Measurements from ENCODE around the gene HEMK1. TPM values are rescaled to one million over a fixed set of nuclear protein-coding genes. Genes with fewer than 3 reads are reported as not detected.

Gene HEMK1
- total RNA-seq, 3 donors from 2014 or later (not counting 1 experiment from before 2014, with no cell fraction given): 20.5 to 29.3 (median 28.2) TPM

GRCh38 chr3:50600841-50601591, 31.7 kb downstream of the HEMK1 start:
- no peaks in the 10 kb centered on the region for H3K27me3 ChIP-seq (ENCODE audit: control insufficient read depth, insufficient read depth, low read length)
- peak overlapping the region; percentile 81 for H3K27ac ChIP-seq (ENCODE audit: low read length)
- no peaks in the 10 kb centered on the region for H3K9me3 ChIP-seq (ENCODE audit: control insufficient read depth, insufficient read depth, low read length)
- peak; percentile 87 to 91 (median 89) for ATAC-seq
- Mint-ChIP-seq H3K4me1 (peaks cover 59 to 71% of the 10 kb centered on the region in 2 donors), H3K27ac (peak overlapping the region; percentile 93 to 95), H3K4me3 (peak overlapping the region; percentile 73), H3K36me3 (peaks cover 16% of the 10 kb centered on the region), H3K9me3 (no peaks in the 10 kb centered on the region), H3K27me3 (ENCODE audit: low read depth in 2 of 2) (no peaks in the 10 kb centered on the region)
- no peak overlapping the region for H3K4me3 ChIP-seq (ENCODE audit: low read length)
- intact Hi-C loops (cut with micrococcal nuclease): loop anchor here (1.0 kb wide), 1 partner anchor 10 kb away; the partner anchor contains the start of gene CISH
- DNase-seq: peak; percentile 65 to 80
- WGBS (ENCODE audit: insufficient coverage): 6% methylated on average over 13 of the region's 14 CpGs
- no peak for TF ChIP-seq CTCF (IDR thresholded peaks at IDR 0.05)
- peaks cover 23% of the 10 kb centered on the region for H3K36me3 ChIP-seq (ENCODE audit: control insufficient read depth, insufficient read depth, low read length)
- peaks cover 71% of the 10 kb centered on the region for H3K4me1 ChIP-seq (ENCODE audit: control insufficient read depth, insufficient read depth, low read length)

- DNase-seq (no peak), ATAC-seq (no peak)
- H3K36me3 ChIP-seq (ENCODE audit: control insufficient read depth, insufficient read depth, low read length): peaks cover 40% of the 10 kb centered on the region
- peaks cover 18% of the 10 kb centered on the region for H3K36me3 Mint-ChIP-seq
- H3K9me3 Mint-ChIP-seq: no peaks in the 10 kb centered on the region
- H3K4me1 ChIP-seq (ENCODE audit: control insufficient read depth, insufficient read depth, low read length): peaks cover 87% of the 10 kb centered on the region
- no peak overlapping the region for H3K4me3 ChIP-seq (ENCODE audit: low read length)
- peak overlapping the region; percentile 81 for H3K27ac ChIP-seq (ENCODE audit: low read length)
- peak overlapping the region; percentile 73 for H3K4me3 Mint-ChIP-seq
- H3K27me3 Mint-ChIP-seq (ENCODE audit: low read depth in 2 of 2): no peaks in the 10 kb centered on the region
- no peaks in the 10 kb centered on the region for H3K9me3 ChIP-seq (ENCODE audit: control insufficient read depth, insufficient read depth, low read length)
- WGBS (ENCODE audit: insufficient coverage): 80% methylated on average over 9 of the region's 9 CpGs
- TF ChIP-seq CTCF (IDR thresholded peaks at IDR 0.05): no peak
- H3K27ac Mint-ChIP-seq: peak overlapping the region; percentile 93 to 95
- no peaks in the 10 kb centered on the region for H3K27me3 ChIP-seq (ENCODE audit: control insufficient read depth, insufficient read depth, low read length)
- intact Hi-C loops (cut with micrococcal nuclease): no loop called here
- H3K4me1 Mint-ChIP-seq: peaks cover 74 to 88% of the 10 kb centered on the region in 2 donors
Measured at GRCh38 chr3:50602595-50603191, 33.4 kb downstream of the HEMK1 start.

DNA sequence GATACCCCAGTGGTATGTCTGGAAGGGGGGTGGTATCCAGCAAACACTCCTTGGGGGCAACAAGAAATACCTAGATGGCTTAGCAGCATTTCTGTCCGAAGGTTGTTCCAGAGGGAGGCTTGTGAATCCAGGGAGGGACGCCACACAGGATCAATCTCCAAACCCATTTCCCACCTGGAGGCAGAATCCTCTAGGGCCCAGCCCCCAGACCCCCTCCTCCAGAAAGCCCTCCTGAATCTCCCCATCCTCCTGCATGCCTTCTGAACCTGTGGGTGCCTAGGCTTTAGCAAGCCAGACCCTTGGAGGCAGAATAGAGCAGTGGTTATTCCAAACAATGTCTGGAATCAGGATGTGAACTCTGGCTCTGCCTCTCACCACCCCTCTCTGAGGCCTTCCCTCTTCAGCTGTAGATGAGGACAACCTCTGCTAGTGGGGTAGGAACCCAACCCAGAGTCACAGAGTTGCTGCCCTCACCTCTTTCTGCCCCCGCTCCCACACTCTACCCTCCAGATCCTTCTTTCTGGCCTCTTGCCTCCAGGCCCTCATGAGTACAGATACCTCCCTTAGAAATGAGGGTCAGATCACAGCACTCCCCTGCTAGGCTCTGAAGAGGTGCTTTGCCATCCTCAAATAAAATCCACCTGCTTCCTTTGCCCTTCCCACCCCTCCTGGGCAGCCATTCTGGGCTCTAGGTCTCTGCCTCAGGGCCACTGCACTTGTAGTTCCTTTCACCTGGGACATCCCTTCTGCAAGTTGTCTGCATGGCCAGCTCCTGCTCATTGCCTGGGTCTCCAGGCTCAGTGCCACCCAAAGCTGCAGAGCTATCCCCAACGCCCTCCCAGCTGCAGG, 34.2 kb downstream of the HEMK1 start:
- TF ChIP-seq CTCF (IDR thresholded peaks at IDR 0.05): no peak
- WGBS (ENCODE audit: insufficient coverage): 54% methylated on average over 4 of the region's 4 CpGs
- intact Hi-C loops (cut with micrococcal nuclease): no loop called here
- Mint-ChIP-seq H3K4me3 (peak overlapping the region; percentile 47), H3K9me3 (no peaks in the 10 kb centered on the region), H3K4me1 (peaks cover 81 to 92% of the 10 kb centered on the region in 2 donors), H3K36me3 (peaks cover 18% of the 10 kb centered on the region), H3K27me3 (ENCODE audit: low read depth in 2 of 2) (no peaks in the 10 kb centered on the region), H3K27ac (peak overlapping the region; percentile 93 to 95)
- H3K4me3 ChIP-seq (ENCODE audit: low read length): no peak overlapping the region
- H3K27ac ChIP-seq (ENCODE audit: low read length): peak overlapping the region; percentile 81
- H3K4me1 ChIP-seq (ENCODE audit: control insufficient read depth, insufficient read depth, low read length): peaks cover 95% of the 10 kb centered on the region
- ATAC-seq: no peak
- H3K27me3 ChIP-seq (ENCODE audit: control insufficient read depth, insufficient read depth, low read length): no peaks in the 10 kb centered on the region
- H3K9me3 ChIP-seq (ENCODE audit: control insufficient read depth, insufficient read depth, low read length): no peaks in the 10 kb centered on the region
- peaks cover 48% of the 10 kb centered on the region for H3K36me3 ChIP-seq (ENCODE audit: control insufficient read depth, insufficient read depth, low read length)
- no peak for DNase-seq

Measured in natural killer cell (primary cell).